ENCODE data around the gene SLC24A3.

SLC24A3 gene

DNA sequence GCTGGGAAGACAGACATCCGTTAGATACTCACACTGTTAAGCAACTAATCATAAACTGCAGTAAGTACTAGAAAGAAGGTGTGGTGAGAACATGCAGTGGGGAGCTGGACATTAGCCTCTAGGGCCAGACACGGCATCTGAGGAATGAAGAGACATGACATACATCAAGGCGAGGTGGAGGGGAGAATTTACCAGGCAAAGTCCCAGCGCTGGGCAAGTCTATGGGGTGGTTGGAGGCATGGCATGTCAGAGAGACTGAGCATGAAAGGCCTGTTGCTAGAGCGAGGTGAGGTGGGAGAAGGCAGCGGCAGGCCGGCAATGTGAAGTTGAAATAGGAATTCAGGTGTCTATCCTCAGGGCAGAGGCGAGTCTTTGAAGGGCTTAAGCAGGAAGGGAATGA is 31.8 kb downstream of the SLC24A3 start:
- DNase-seq, result no peak

DNA sequence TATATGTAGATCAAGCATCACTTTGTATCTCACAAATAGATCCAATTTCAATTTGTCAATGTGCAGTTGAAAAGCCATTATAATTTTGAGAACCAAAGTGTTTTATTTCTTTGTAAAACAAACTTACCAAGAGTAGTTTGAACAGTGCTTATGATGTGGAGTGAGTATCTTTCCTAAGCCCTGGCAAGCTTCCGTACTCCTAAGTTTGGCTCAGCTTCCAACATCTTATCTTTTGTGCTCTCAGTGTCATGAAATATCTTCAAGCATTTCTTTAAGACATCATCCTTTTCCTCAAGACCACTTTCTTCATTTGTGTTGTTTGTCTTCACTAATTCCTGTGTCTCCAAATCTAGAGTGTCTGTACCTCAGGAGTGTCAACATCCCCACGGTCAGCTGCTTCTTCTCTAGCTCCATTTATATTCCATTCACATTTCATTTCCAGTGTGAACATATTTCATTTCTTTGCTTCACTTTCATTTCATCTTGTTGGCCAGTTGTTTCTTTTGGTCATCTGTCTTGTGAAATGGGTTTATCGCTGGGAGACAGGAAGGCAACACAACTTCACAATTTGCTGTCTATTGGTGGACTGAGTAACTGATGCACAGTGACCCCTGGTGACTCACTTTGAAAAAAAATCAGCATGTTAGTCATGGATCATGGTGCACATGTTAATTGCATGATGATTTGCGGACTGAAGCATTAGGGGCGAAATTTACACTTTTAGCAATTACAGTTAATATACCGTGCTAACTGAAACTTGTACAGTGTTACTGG is 36.9 kb downstream of the SLC24A3 start:
- no peak for DNase-seq

DNA sequence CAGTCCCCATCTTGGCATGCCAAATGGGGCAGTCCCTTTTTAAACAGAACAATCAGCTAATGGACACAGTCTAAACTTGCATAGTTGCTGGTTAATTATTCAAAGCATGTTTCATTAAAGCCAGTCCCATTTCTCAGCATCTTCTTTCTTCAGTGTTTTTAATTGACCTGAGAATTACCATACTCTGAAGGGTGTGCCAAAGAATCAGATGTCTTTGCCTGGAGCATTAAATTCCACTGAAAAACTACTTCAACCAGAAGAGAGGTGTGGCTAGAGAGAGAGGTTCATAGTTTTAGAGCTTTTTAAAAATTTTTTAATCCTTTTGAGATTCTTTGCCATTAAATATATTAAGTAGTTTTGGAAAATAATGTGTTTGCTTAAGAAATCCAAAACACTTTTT is 37.9 kb downstream of the SLC24A3 start:
- DNase-seq, result no peak

DNA sequence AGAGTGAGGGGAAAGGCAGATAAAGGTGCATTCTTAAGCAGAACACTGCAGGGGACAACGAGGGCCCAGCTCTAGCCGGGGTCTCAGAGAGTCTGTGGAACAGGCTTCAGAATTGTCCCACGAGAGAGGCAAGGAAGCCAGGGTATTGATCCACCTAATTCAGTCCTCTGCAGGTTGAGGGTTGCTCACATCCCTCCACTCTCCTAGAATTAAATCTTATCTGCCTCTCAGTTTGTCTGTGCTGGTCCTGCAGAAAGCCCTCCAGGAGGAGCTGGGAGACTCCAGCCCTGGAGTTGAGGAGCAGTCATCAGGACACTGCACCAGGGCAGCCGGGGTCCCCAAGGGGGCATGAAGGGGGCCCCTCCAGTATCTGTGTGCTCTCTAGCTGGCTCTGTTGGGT is 39.1 kb downstream of the SLC24A3 start:
- DNase-seq, result no peak

DNA sequence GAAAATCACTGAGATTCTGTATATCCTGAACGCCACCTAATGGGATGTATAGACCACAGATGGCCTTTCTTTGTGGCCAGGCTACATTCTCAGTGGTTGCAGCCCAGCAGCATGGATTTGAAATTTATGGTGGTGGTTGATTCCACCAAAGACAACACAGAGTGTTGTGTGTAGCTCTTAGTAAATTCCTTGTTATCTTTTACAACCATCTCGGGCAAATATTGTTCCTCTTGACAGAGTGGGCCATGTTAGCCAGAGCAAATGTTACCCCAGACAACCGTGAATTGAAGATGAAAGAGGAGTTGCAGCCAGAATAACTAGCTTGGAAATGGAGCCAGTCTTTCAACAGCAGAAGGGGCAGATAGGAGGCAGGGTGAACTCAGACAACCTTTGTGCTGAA is 39.5 kb downstream of the SLC24A3 start:
- no peak for DNase-seq

DNA sequence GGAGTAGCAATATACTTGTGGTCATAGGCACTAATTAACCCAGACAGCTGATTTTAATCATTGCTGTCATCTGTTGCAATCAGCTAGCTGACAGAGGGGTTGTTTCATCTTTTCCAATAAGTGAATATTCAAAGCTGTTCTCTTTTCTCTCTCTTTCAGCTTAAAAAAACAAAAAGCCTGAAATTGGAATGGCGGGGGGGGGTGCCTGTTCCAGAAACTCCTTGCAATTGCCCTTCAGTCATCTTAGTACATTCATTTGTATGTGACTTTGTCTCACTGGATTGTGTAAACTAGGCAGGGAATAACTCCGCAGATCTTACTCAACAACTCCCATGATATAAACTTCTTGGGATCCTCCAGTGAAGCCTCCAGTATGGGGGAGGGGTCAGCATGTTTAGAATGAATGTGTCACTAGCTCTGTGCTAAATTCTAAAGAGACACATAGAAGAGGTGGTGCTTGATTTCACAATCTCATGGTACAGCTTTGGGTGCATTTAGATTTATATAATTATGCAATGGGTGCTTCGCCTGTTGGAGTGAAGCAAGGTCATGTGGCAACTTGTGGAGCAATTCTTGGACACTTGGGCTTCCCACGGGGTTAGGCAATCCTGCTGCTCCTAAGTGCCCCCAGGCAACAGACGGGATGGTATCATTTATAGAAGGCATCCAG is 40.1 kb downstream of the SLC24A3 start:
- DNase-seq, result no peak

DNA sequence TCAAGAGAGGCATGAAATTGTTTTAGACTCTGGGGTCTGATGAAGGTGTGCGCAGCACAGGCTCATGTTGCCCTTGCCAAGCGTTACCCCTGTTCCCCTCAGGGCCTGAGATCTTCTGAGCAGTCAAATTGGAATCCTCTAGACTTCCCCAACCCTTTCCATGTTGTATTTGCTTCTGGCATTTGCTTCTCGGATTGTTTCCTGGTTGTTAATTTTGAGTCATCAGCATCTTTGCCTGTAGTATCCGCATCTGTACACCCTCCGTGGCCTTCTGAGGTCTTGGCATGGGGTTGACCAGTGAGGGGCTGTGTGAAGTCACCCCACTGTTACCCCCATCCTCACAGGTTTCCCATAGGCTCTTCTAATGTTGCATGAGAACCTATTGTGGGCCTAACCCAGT is 40.9 kb downstream of the SLC24A3 start:
- no peak for DNase-seq

DNA sequence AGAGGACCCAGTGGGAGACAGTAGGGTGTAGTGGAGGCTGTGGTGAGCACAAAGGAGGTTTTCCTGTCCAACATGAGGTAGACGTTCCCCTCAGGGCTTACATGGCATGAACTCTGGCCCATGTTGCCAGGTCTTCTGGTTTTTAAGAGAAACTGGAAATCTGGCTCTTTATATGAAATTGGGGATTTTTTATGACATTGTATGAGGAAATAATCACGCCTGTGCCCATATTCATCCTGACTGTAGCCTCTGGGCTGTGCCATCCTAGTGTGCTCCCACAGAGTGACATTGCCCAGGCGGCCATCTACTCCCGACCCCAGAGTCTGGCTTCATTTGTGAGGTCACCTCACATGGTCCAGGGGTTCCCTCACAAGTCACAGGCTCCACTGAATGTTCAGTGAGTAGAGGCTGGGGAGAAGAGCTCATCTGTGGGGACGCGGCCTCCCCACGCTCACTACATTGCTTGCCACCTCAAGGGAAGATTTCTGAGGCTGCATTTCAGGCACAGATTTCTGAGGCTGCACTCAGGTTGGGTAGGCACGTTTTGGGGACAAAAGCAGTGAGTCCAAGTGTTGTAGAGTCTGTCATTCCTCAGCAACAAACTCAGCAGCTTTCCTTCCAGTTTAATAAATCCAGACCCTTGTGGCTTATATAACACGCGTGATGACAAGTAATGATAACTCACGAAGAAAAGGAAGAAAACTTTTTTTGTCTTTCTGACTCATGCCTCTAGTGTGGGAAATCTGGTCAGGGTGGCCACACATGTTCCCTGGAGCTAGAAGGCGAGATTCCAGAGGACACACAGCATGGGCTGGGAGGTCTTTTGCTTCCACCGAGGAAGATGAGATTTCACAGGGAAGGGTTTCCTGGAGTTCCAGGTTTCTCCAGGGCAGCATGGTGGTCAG is 41.7 kb downstream of the SLC24A3 start:
- no peak for DNase-seq

DNA sequence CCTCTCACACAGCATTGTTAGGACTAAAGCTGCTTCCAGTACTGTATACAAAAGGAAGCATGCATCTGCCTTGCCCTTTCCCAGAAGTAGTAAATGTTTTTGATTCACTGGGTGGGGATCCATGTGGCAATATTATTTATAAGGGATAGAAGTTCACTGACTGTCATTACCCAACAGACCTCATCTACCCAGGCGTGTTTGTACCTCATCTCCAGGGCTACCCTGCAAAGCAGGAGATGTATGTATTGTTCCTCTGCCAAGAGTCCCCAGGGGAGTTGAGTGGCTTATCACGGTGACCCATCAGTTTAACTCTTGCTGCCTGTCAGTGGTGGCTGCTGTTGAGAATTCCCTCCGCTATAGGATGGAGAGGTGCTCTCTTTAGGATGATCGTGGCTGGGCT is 42.5 kb downstream of the SLC24A3 start:
- DNase-seq, result no peak

DNA sequence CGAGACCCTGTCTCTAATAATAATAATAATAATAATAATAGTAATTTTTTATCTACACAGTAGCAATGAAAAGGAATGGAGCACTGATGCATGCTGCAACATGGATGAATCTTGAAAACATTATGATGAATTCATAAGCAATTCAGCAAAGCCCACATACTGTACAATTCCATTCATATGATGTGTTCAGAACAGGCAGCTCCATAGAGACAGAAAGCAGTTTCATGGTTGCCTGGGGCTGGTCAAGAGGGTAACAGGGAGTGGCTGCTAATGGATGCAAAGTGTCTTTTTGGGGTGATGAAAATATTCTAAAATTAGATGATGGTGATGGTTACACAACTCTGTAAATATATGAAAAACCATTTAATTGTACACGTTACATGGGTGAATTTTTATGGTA is 43.6 kb downstream of the SLC24A3 start:
- no peak for DNase-seq

DNA sequence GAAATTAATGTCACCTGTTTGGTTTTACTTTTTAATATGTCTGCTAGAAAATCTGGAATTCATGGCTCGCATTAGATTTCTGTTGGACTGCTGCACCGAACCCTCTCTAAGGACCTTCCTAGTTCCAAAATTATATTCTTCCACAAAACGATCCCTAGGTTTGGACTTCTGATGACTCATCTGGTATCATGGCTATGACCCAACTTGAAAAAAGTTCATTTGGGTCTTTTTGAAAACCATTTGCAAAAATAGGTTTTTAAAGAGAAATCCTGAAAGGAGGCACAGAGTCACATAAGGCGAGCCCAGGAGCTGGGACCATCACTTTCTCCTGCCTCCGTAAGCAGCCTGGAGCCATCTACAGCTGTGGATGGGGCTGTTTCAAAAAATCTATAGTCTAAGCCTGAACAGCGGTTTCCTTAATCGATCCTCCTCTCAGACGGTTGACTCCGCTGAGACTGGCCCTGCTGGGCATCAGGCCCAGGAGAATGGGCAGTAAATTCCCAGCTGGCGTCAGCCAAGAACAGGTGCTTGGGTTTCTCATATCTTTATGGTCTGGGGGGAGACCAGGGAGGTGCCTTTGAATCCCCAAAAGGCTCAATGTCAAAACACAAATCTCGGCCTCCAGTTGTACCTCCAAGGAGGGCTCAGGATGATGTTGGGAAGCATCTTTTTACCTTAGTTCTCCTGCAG is 44.6 kb downstream of the SLC24A3 start:
- DNase-seq, result no peak

DNA sequence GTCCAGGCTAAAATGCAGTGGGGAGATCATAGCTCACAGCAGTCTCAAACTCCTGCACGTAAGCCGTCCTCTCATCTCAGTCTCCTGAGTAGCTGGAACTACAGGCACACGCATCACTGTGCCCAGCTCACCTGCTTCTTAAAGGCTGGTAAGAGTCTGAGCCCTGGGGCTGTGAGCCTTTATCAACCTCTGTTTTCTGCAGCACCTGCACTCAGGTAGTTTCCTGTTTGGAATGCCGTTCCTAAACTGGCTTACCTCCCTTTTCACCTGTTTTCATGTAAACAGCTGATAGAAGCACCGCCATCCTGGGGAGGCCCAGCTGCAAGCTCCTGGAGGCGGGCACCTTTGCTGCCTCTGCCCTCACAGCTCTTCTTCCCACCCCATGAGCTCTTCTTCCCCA is 45.4 kb downstream of the SLC24A3 start:
- no peak for DNase-seq

DNA sequence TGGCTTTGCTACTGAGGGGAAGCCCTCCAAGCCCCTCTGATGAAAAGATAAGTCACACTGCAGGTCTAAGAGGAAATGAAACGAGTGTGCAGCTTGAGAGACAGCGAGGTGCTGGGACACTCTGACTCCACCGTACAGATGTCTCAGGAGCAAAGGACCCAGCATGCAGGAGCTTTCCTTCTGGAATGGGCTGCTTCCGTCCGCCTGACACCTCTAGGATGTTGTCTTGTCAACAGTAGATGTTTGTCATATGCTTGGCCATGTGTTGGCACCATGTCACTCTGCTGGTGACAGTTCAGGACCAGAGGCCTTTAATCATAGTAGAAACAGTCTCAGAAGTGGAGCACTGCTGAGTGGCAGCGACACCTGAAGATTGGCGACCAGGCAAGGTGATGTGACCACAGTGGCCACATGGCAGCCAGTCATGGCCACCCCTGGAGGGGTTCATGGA is 46.7 kb downstream of the SLC24A3 start:
- DNase-seq, result no peak

DNA sequence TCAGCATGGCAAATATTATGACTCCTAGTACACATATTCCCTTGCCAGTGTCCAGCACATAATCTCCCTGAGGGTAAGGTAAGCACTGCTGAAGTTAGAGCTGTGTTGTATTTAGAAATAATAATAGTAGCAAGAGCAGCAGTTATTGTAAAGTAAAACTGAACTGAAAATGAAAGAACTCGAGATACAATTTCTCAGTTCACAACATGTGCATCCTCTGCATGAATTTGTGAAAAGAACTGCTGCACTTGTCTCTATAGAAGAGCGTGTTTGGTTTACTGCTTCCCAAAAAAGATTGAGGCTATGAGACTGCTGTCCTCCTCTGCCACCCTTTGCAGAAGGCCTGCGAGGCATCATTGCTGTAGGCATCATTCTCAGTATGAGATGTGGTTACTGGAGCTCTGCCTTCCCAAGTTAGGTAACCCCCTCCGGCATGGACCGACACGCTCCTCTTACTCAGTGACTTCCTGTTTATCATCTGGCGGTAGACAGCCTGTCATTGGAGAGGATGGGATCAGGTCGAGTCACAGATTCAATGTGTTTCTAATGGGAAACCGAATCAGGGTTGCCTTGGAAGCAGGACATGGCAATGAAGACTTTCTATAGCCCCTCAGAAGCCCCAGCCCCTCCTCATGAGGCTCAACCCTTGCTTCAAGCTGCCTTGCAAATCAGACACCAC is 48.1 kb downstream of the SLC24A3 start:
- no peak for DNase-seq

DNA sequence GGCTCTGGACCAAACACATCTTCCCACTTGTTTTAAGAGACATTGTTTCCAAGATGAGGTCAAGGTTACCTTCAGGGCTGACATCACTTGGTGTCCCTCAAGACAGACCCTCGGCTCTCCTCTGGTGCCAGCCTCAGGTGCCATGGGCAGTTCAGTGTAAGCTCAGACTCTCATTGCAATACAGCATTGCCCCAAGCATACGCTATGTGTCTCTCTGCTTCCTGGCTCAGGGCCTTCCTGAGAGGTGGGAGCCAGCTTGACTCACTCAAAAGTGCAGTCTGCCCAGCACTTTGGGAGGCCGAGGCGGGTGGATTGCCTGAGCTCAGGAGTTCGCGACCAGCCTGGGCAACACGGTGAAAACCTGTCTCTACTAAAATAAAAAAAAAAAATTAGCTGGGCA is 51.7 kb downstream of the SLC24A3 start:
- DNase-seq, result no peak

DNA sequence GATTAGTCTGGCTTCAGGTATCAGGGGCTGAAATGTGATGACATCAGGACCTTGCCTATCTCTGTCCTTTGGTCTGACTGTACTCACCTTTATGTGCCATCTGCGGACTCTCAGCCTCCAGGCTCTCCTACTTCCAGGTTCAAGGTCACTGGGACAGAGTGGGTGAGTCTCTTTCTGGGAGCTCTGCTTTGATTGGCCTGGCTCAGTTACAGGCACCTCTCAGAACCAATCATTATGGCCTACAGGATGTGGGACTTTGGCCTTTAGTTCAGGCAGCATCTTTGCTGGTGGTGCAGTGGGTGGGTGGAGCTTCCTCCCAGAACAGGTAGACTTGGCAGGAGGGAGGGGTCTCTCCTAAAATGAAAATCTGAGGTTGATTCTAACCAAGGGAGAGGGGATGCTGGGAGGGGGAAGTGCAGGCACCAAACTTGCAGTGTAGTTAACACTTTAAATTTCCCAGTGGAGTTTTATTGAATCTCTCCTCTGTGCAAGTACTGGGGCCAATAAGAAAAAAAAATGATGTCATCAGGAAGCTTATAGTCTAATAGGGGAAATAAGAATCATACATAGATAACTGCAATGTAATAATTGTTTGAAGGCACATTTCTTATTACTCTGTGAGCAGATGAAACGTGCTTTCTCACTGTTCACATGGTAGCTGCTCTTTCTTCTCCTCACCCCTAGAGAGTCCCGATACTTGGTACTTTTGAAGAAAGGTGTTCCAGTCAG is 53.4 kb downstream of the SLC24A3 start:
- no peak for DNase-seq

DNA sequence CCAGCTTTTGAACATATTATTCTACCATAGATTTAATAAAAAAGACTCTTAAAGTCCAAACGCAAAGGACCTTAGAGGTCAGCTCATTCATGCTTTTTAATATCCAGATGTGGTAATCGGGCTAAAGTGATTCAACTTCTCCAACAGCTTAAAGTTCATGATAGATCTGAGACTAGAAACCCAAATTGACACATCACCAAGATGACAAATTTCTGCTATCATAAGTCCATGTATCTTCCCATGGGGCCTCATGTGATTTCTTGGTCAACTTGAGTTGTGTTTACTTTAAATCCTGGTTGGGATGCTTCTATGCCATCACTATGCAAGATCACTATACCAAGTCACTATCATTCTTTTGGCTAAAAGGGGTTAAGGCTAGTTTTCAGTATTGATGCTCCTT is 56.0 kb downstream of the SLC24A3 start:
- DNase-seq, result no peak

DNA sequence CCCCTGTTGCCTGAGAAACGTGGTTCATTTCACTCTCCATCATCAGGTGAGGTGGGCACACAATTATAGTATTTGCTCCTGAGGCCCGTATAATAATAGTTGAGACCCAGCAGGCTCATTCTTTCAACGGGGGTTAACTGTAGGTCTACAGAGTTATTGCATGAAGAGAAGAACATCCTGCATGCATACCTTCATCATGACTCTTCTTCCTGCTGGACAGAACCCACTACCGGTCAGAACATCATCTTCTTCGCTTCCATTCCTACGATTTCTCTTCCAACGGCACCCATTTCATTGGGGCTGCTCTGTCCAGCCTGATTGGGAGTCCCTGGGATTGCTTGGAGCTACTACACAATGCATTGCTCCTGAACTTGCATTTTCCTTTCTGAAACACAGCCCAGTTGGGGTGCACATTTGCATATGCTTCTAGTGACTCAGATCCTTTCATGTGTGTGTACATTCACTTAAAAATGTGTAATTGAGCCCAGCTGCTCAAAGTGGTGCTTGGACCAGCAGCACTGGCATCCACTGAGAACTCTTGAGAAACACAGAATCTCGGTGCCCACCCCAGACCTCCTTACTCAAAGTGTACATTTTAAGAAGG is 57.4 kb downstream of the SLC24A3 start:
- no peak for DNase-seq

DNA sequence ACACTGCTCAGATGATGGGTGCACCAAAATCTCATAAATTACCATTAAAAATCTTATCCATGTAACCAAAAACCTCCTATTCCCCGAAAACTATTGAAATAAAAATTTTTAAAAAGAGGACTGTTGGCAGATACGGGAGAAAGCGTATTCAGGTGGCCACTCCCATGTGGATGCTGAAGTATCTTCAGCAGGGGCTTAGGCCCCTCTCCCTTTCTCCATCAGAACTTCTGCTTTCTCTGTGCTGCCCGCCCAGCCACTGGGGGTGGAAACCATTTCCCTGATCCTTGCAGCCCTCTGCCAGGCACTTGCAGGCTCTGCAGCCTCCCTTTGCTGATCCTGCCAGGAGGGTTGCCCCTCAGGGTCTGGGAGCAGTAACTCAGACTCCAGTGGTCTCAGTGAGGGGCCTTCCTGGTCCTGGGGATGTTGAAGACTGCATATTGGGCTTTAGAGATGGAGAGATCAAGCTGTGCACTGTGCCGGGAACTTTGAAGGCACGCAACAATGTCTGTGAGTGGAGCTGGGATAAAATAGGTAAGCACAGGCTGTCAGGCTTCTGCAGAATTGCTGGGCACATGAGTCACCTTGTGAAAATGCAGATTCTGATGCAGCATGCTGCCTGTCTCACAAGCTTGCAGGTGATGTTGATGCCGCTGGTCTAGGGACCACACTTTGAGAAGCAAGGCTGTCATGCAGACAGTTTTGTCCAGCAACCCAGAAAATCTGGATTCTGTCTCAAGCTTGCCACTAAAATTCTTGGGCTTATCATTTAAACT is 59.6 kb downstream of the SLC24A3 start:
- no peak for DNase-seq

DNA sequence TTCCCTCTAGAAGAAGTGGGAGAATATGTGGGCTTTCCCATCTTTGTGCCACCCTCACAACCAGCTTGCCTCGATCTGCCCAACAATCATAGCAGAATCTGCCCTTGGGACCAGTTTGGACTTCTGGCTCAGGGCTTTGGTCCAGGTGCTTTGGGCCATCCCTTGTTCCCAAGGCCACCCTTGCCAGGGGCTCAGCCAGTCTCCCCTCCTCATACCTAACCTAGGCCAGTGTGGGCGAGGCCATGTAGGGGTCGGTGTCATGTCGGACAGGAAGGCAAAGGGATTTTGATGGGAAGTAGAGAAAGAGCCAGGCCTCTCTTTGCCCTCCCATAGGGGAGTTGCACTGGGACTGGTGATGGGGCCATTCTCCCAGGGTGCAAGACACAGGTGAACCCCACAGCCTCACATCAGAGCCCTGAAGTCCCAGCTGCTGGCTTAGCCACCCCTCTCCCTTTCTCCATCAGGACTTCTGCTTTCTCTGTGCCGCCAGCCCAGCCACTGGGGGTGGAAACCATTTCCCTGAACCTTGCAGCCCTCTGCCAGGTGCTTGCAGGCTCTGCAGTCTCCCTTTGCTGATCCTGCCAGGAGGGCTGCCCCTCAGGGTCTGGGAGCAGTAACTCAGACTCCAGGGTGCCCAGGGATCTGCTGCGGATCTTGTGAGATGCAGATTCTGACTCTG is 60.7 kb downstream of the SLC24A3 start:
- DNase-seq, result no peak

Measured in T-helper 9 cell (primary cell).